Tibial artery (tissue), 4 donors: ENCODE data around the gene GALNT2.

Experiments
- DNase-seq, 2 donors: peaks; one replicate each; pipeline ENCODE4 v3.0.0-alpha.2; 2019
- H3K27ac ChIP-seq, 2 donors: fragments of 200-600 bp; sonication (generic) in 1 of 2; 1 replicate in 1 of 2; 2 replicates in 1 of 2; pipeline ENCODE4 v1.5.1; 2018 to 2019; ENCODE audit warnings: mild to moderate bottlenecking in 1 of 2
- H3K27me3 ChIP-seq, 2 donors: fragments of 200-600 bp; sonication (generic) in 1 of 2; one replicate each; pipeline versions ENCODE4 v1.5.1 to v1.6.0; 2016 to 2019
- H3K36me3 ChIP-seq, 3 donors: fragments of 200-600 bp; sonication (generic) in 2 of 3; one replicate each; pipeline ENCODE4 v1.5.1; 2016 to 2019; ENCODE audit warnings: mild to moderate bottlenecking in 2 of 3
- H3K4me1 ChIP-seq, 4 donors: fragments of 200-600 bp; sonication (generic) in 2 of 4; 1 replicate in 3 of 4; 2 replicates in 1 of 4; pipeline ENCODE4 v1.5.1; 2016 to 2019
- H3K4me3 ChIP-seq, 2 donors: fragments of 200-600 bp; sonication (generic) in 1 of 2; 1 replicate in 1 of 2; 2 replicates in 1 of 2; pipeline ENCODE4 v1.5.1; 2018 to 2019; ENCODE audit warnings: mild to moderate bottlenecking in 2 of 2
- H3K9me3 ChIP-seq, 3 donors: fragments of 200-600 bp; sonication (generic) in 1 of 3; one replicate each; pipeline ENCODE4 v1.5.1; 2016 to 2019
- CTCF ChIP-seq, 2 experiments: fragments of 200-600 bp in 1 of 2; fragments of 450-650 bp in 1 of 2; IDR thresholded peaks; one replicate each; pipeline ENCODE4 v1.5.1; 2017 to 2019; ENCODE audit warnings: antibody characterized with exemption in 2 of 2, mild to moderate bottlenecking in 1 of 2, moderate library complexity in 1 of 2
- intact Hi-C: fragments of 100-400 bp; cut with DNase I; formaldehyde crosslinking; loops from one replicate; pipeline ENCODE4 v1.15.0; 2023; ENCODE audit warnings: low total_unique reads

Gene GALNT2

DNA sequence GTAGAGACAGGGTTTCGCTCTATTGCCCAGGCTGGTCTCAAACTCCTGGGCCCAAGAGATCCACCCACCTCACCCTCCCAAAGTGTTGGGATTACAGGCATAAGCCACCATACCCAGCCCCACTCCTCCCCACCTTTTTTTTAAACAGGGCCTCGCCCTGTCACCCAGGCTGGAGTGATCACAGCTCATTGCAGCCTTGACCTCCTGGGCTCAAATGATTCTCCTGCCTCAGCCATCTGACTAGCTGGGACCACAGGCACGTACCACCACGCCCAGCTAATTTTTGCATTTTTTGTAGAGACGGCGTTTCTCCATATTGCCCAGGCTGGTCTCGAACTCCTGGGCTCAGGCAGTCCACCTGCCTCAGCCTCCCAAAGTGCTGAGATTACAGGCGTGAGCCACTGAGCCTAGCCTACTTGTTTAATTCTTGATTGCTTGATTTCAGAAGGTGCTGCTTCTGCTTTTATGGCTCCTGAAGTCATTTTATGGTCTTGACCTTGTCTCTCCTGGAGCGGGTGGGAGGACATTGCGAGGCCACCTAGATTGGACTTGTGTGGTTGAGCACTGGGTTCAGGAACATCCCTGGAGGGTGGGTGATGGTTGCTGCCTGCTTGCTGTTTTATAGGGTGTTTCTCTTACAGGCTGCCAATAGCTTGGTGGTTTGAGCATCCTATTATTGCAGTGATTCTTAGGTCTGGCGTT, 81.9 kb downstream of the GALNT2 start:
- no peak for TF ChIP-seq CTCF (IDR thresholded peaks at IDR 0.05)
- Histone ChIP-seq H3K9me3 (no peaks in the 10 kb centered on the region), H3K4me1 (peaks cover 6 to 66% (median 30%) of the 10 kb centered on the region in 4 donors), H3K27me3 (no peaks in the 10 kb centered on the region), H3K4me3 (no peak overlapping the region), H3K27ac (no peak overlapping the region), H3K36me3 (no peaks in the 10 kb centered on the region)
- intact Hi-C loops, result loop anchor here (1.0 kb wide), 1 partner anchor 21 kb away; no protein-coding TSS in a partner anchor
- DNase-seq, result no peak

DNA sequence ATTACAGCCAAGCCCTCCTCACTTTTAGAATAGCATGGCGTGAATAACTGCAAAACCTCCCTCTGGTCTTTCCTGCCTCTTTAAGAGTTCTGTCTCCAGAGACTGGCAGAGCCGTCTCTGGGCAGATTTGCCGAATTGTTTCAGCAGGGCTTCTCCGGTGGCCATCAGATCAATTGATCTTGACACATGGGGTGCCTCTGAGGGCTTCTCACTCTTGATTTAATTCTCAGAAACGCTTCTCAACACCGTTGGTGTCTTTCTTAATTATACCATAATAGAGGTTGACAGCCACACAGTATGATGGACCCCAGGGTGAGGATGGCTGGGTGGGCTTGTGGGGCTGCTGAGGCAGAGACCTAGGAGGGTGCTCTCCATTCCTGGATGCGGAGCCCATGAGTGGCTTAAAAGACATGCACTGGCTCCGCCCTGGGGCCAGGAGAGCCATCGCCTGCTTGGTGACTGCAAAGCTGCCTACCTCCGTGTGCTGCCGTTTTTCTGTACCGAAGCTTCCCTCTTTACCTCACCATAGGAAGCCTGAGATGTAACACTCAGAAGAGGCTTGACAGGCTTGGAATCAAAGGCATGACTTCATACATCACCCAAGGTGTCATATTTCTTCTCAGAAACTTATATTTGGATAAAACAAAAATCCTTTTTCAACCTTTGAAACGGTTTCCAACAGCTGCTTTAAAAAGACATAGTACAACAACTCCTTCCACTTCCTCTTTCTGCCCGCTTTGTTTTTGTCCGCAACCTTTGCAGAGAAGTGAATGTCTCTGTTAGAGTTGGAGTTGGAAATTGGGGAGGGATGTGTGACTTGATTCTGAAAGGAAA, 82.9 kb downstream of the GALNT2 start:
- DNase-seq, result no peak
- Histone ChIP-seq H3K27me3 (no peaks in the 10 kb centered on the region), H3K4me3 (no peak overlapping the region), H3K4me1 (peaks cover 6 to 59% (median 24%) of the 10 kb centered on the region in 4 donors), H3K36me3 (no peaks in the 10 kb centered on the region), H3K27ac (no peak overlapping the region), H3K9me3 (no peaks in the 10 kb centered on the region)
- intact Hi-C loops, result loop anchor here (1.0 kb wide), 1 partner anchor 22 kb away; no protein-coding TSS in a partner anchor
- TF ChIP-seq CTCF (IDR thresholded peaks at IDR 0.05), result no peak

DNA sequence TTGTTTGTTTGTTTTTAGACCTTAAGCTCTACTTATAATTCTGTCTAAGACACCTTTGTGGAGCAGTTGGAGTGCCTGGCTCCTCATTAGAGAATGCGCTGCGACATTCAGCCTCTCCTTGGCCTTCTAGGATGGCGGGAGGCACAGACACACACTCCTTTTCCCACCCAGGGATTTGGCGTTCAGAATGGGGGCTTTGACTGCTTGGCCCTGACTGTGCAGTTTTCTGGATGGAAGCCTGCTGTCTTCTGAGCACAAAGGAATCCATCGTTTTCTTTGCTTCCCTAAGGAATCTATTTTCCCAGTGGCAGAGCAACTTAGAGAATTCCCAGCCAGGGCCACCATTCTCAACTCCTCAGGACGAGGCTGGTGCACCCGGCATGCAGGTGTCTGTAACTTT, 83.6 kb downstream of the GALNT2 start:
- Histone ChIP-seq H3K27me3 (no peaks in the 10 kb centered on the region), H3K4me3 (no peak overlapping the region), H3K36me3 (no peaks in the 10 kb centered on the region), H3K9me3 (no peaks in the 10 kb centered on the region), H3K27ac (no peak overlapping the region), H3K4me1 (peaks cover under 1 to 53% (median 18%) of the 10 kb centered on the region in 4 donors)
- no peak for TF ChIP-seq CTCF (IDR thresholded peaks at IDR 0.05)
- no peak for DNase-seq
- intact Hi-C loops, result no loop called here

DNA sequence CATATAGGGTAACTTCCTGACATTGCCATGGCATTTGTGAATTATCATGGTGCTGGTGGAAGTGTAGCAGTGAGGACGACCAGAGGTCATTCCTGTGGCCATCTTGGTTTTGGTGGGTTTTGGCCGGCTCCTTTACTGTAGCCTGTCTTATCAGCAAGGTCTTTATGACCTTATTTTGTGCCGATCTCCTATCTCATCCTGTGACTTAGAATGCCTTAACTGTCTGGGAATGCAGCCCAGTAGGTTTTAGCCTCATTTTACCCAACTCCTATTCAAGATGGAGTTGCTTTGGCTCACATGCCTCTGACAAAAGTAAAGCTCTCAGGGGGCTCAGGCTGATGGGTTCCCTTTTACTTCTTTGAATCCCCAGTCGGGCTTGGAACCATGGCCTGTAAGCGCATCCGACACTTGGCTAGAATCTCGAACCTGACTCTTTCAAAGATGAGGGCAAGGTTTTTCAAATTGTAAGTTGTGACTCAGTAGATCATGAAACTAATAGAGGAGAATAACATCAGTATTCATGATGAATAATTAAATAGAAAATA, 85.0 kb downstream of the GALNT2 start:
- no peak for TF ChIP-seq CTCF (IDR thresholded peaks at IDR 0.05)
- Histone ChIP-seq H3K9me3 (no peaks in the 10 kb centered on the region), H3K4me1 (peaks cover 0 to 39% (median 11%) of the 10 kb centered on the region in 4 donors), H3K27me3 (no peaks in the 10 kb centered on the region), H3K4me3 (no peak overlapping the region), H3K27ac (no peak overlapping the region), H3K36me3 (no peaks in the 10 kb centered on the region)
- DNase-seq, result no peak
- intact Hi-C loops, result no loop called here

DNA sequence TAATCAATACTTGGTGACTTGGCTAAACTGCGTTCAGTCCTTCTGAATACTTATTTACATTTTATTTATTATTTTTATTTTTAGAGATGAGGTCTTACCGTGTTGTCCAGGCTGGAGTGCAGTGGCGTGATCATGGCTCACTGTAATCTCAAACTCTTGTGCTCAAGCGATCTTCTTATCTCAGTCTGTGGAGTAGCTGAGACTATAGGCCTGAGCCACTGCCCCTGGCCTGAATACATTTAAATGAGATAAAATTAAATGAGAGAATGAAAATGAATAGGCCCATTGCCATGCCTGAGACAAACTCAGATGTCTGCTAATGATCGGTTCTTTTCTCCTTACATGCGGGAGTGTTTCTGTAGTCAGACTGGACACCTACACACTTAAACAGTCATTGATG, 86.0 kb downstream of the GALNT2 start:
- H3K27ac ChIP-seq, result no peak overlapping the region
- H3K9me3 ChIP-seq, result no peaks in the 10 kb centered on the region
- intact Hi-C loops, result no loop called here
- no peak for DNase-seq
- no peaks in the 10 kb centered on the region for H3K36me3 ChIP-seq
- TF ChIP-seq CTCF (IDR thresholded peaks at IDR 0.05), result no peak
- H3K27me3 ChIP-seq, result no peaks in the 10 kb centered on the region
- H3K4me3 ChIP-seq, result no peak overlapping the region
- peaks cover 0 to 31% (median 5%) of the 10 kb centered on the region in 4 donors for H3K4me1 ChIP-seq
